Right lobe of liver (tissue), 6 donors: ENCODE measurements around the gene SPATA6. TPM values are rescaled to one million over a fixed set of nuclear protein-coding genes. Genes with fewer than 3 reads are reported as not detected.

Source experiments
- ATAC-seq, 4 donors: fragments of 200-7000 bp; cut with Tn5 transposase; one replicate each; pipeline ENCODE4 v1.9.1; 2020; ENCODE audit warnings: mild to moderate bottlenecking in 4 of 4, moderate library complexity in 4 of 4
- DNase-seq, 3 donors: peaks; one replicate each; pipeline ENCODE4 v3.0.0-alpha.2; 2020
- H3K27ac ChIP-seq, 3 donors: fragments of 200-600 bp; one replicate each; pipeline ENCODE4 v1.8.0; 2022
- H3K27me3 ChIP-seq, 2 donors: fragments of 200-600 bp; one replicate each; pipeline ENCODE4 v1.8.0; 2022
- H3K36me3 ChIP-seq, 4 donors: fragments of 200-600 bp; sonication (generic) in 1 of 4; one replicate each; pipeline versions ENCODE4 v1.5.1 to v1.8.0; 2017 to 2022; ENCODE audit warnings: control low read depth in 1 of 4
- H3K4me1 ChIP-seq, 4 donors: fragments of 200-600 bp; sonication (generic) in 1 of 4; one replicate each; pipeline versions ENCODE4 v1.5.1 to v1.8.0; 2017 to 2022; ENCODE audit warnings: control low read depth in 1 of 4
- H3K4me3 ChIP-seq, 3 donors: fragments of 200-600 bp; one replicate each; pipeline ENCODE4 v1.8.0; 2022
- H3K9me3 ChIP-seq, 4 donors: fragments of 200-600 bp; sonication (generic) in 1 of 4; one replicate each; pipeline versions ENCODE4 v1.5.1 to v1.8.0; 2017 to 2022; ENCODE audit warnings: control low read depth in 1 of 4
- CTCF ChIP-seq, 4 donors: fragments of 200-600 bp in 3 of 4; fragments of 450-650 bp in 1 of 4; IDR thresholded peaks; one replicate each; pipeline versions ENCODE4 v1.5.1 to v1.8.0; 2016 to 2022; ENCODE audit warnings: antibody characterized with exemption in 4 of 4, mild to moderate bottlenecking in 2 of 4
- POLR2A ChIP-seq: fragments of 450-650 bp; IDR thresholded peaks from one replicate; pipeline ENCODE4 v1.6.1; 2017; ENCODE audit warnings: antibody characterized with exemption, mild to moderate bottlenecking
- WGBS: methylation state at CpG from one replicate; pipeline ENCODE4 v1.1.6; 2018; ENCODE audit warnings: low coverage, low lambda C conversion rate; ENCODE audit not compliant: insufficient coverage; ENCODE audit errors: missing lambda C conversion rate; 5-methylcytosine and 5-hydroxymethylcytosine counted together
- intact Hi-C, 2 donors: fragments of 100-400 bp; cut with DNase I; formaldehyde crosslinking; loops; one replicate each; pipeline versions ENCODE4 v1.11.2 to v1.14.1; 2022
- total RNA-seq, 6 experiments: library from RNA; depleted of rRNA in 2 of 6; stranded (reverse); fragments of >200 nt in 2 of 6; fragmentation: NEBNext Ultra II Directional in 3 of 6; extraction: Animal tissue kit (Norgen Biotek cat#: 25700) in 3 of 6; gene quantifications; one replicate each; pipeline versions ENCODE4 v1.1.0 to v1.2.4, GENCODE V29; 2016 to 2023
- donor health status: DM: no; HTN: yes; CAD: no.
- donor health status: DM: no; HTN: no; CAD: no.
- donor health status: DM: no; HTN: no; CAD: no.
- donor health status: DM: no; HTN: yes; CAD: no.
- donor health status: DM: no; HTN: yes; CAD: no.

SPATA6 gene
- total RNA-seq, 6 experiments from 2014 or later = 2.5 to 8.4 (median 4.5) TPM

- WGBS = 60% methylated on average over 1 of the region's 1 CpG
- H3K27ac ChIP-seq = no peak overlapping the region
- no peak for DNase-seq
- H3K9me3 ChIP-seq = no peaks in the 10 kb centered on the region
- no peak for ATAC-seq
- intact Hi-C loops = no loop called here
- no peaks in the 10 kb centered on the region for H3K27me3 ChIP-seq
- no peak overlapping the region for H3K4me3 ChIP-seq
- no peaks in the 10 kb centered on the region for H3K36me3 ChIP-seq
- TF ChIP-seq POLR2A (no peak), CTCF (IDR thresholded peaks at IDR 0.05) (no peak)
- no peaks in the 10 kb centered on the region for H3K4me1 ChIP-seq
Measured at GRCh38 chr1:48405400-48405799, 66.6 kb downstream of the SPATA6 start.

DNA sequence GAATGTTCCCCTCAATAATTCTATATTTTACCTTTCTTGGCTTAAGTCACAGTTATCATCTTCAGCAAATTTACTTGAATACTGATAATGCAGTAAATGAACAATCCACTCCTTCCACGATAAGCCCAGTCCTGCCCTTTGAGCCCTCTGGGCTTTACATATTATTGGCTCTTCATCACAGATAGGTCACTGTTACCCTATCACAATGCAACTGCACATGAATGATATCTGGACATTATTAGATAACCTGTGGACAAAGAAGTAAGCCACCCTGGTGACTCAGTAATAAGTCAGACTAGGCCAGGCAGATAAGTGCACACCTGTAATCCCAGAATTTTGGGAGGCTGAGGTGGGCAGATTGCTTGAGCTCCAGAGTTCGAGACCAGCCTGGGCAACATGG is 69.4 kb downstream of the SPATA6 start:
- Histone ChIP-seq H3K36me3 (no peaks in the 10 kb centered on the region), H3K27me3 (no peaks in the 10 kb centered on the region), H3K27ac (no peak overlapping the region), H3K4me1 (no peaks in the 10 kb centered on the region), H3K9me3 (no peaks in the 10 kb centered on the region), H3K4me3 (no peak overlapping the region)
- ATAC-seq (no peak), DNase-seq (no peak)
- TF ChIP-seq POLR2A (no peak), CTCF (IDR thresholded peaks at IDR 0.05) (no peak)
- intact Hi-C loops = no loop called here
- WGBS = 27% methylated on average over 1 of the region's 2 CpGs

DNA sequence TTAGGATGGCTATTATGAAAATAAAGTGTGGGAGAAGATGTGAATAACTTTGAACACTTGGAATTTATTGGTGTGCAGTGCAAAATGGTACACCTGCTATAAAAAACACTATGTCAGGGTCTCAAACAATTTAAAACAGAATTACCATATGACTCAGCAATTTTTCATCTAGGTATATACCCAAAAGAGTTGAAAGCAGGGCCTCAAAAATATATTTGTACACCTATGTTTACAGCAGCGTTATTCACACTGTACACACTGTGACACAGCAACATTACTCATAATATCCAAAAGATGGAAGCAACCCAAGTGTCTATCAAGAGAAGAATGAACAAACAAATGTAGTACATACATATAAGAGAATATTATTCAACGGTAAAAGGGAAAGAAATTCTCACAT is 75.8 kb downstream of the SPATA6 start:
- 58% methylated on average over 2 of the region's 2 CpGs for WGBS
- intact Hi-C loops = no loop called here
- TF ChIP-seq CTCF (IDR thresholded peaks at IDR 0.05) = no peak
- TF ChIP-seq POLR2A = no peak

GRCh38 chr1:48391926-48392325 is 80.1 kb downstream of the SPATA6 start:
- TF ChIP-seq POLR2A = no peak
- TF ChIP-seq CTCF (IDR thresholded peaks at IDR 0.05) = no peak

More for the DNA sequence above, 75.8 kb downstream of the SPATA6 start:
- Histone ChIP-seq H3K27ac (no peak overlapping the region), H3K9me3 (no peaks in the 10 kb centered on the region), H3K4me3 (no peak overlapping the region), H3K36me3 (peaks cover 0 to 2% (median 0%) of the 10 kb centered on the region in 4 donors), H3K4me1 (no peaks in the 10 kb centered on the region), H3K27me3 (no peaks in the 10 kb centered on the region)
- DNase-seq = no peak
- no peak for ATAC-seq

GRCh38 chr1:48387409-48387808 is 84.6 kb downstream of the SPATA6 start:
- H3K4me3 ChIP-seq = no peak overlapping the region
- no peaks in the 10 kb centered on the region for H3K4me1 ChIP-seq
- 100% methylated on average over 1 of the region's 3 CpGs for WGBS
- no peaks in the 10 kb centered on the region for H3K36me3 ChIP-seq
- intact Hi-C loops = no loop called here
- H3K9me3 ChIP-seq = no peaks in the 10 kb centered on the region
- H3K27ac ChIP-seq = no peak overlapping the region
- no peak for DNase-seq
- no peaks in the 10 kb centered on the region for H3K27me3 ChIP-seq
- ATAC-seq = peak in 1 of 4 donors; percentile 33
- TF ChIP-seq CTCF (IDR thresholded peaks at IDR 0.05) (no peak), POLR2A (no peak)

More at GRCh38 chr1:48391926-48392325, 80.1 kb downstream of the SPATA6 start:
- Histone ChIP-seq H3K4me1 (no peaks in the 10 kb centered on the region), H3K9me3 (no peaks in the 10 kb centered on the region), H3K4me3 (no peak overlapping the region), H3K27ac (no peak overlapping the region), H3K36me3 (no peaks in the 10 kb centered on the region), H3K27me3 (no peaks in the 10 kb centered on the region)
- WGBS = 92% methylated on average over 2 of the region's 2 CpGs
- ATAC-seq (no peak), DNase-seq (no peak)
- intact Hi-C loops = no loop called here
